ENCODE results near the gene ETV7. TPM values are rescaled to one million over a fixed set of nuclear protein-coding genes. Genes with fewer than 3 reads are reported as not detected.
"Not testable (repeated sequence)": the region's sequence is repeated elsewhere in the genome, so short reads cannot be mapped to it uniquely, and the experiment has no call there.

ETV7 gene
- total RNA-seq, 2 donors from 2014 or later: 2.6 to 5.4 TPM

- peaks cover 5% of the 10 kb centered on the region in 2 donors for H3K4me1 ChIP-seq (ENCODE audit: control insufficient read depth in 1 of 2, low read depth in 2 of 2)
- no peak for DNase-seq (ENCODE audit: low spot score)
Observed at GRCh38 chr6:36418558-36418957, 31.1 kb upstream of the ETV7 start.

GRCh38 chr6:36414481-36414880, 27.0 kb upstream of the ETV7 start:
- Histone ChIP-seq H3K9me3 (no peaks in the 10 kb centered on the region), H3K27me3 (replicated peaks; ENCODE audit: insufficient read depth) (no peaks in the 10 kb centered on the region), H3K4me1 (ENCODE audit: control insufficient read depth in 1 of 2, low read depth in 2 of 2) (no peaks in the 10 kb centered on the region), H3K36me3 (no peaks in the 10 kb centered on the region), H3K4me3 (no peak overlapping the region), H3K27ac (no peak overlapping the region)
- ATAC-seq (ENCODE audit: insufficient number of reproducible peaks, low FRiP score, low read depth) (no peak), DNase-seq (ENCODE audit: low spot score) (no peak)
- TF ChIP-seq CTCF (IDR thresholded peaks at IDR 0.05): no peak

More at GRCh38 chr6:36418558-36418957, 31.1 kb upstream of the ETV7 start:
- Histone ChIP-seq H3K36me3 (no peaks in the 10 kb centered on the region), H3K27me3 (replicated peaks; ENCODE audit: insufficient read depth) (no peaks in the 10 kb centered on the region), H3K4me3 (no peak overlapping the region), H3K9me3 (no peaks in the 10 kb centered on the region), H3K27ac (no peak overlapping the region)
- no peak for ATAC-seq (ENCODE audit: insufficient number of reproducible peaks, low FRiP score, low read depth)
- no peak for TF ChIP-seq CTCF (IDR thresholded peaks at IDR 0.05)

- DNase-seq (ENCODE audit: low spot score): no peak
- H3K27ac ChIP-seq: no peak overlapping the region
- no peaks in the 10 kb centered on the region for H3K4me1 ChIP-seq (ENCODE audit: control insufficient read depth in 1 of 2, low read depth in 2 of 2)
- no peak for ATAC-seq (ENCODE audit: insufficient number of reproducible peaks, low FRiP score, low read depth)
- no peak for TF ChIP-seq CTCF (IDR thresholded peaks at IDR 0.05)
- no peaks in the 10 kb centered on the region for H3K36me3 ChIP-seq
- no peaks in the 10 kb centered on the region for H3K9me3 ChIP-seq
- no peak overlapping the region for H3K4me3 ChIP-seq
- no peaks in the 10 kb centered on the region for H3K27me3 ChIP-seq (replicated peaks; ENCODE audit: insufficient read depth)
Observed at GRCh38 chr6:36413489-36414480, 26.3 kb upstream of the ETV7 start.

- H3K27ac ChIP-seq; H3K36me3 ChIP-seq; ATAC-seq (ENCODE audit: insufficient number of reproducible peaks, low FRiP score, low read depth); H3K9me3 ChIP-seq; DNase-seq (ENCODE audit: low spot score); H3K4me3 ChIP-seq; H3K27me3 ChIP-seq (replicated peaks; ENCODE audit: insufficient read depth); H3K4me1 ChIP-seq (ENCODE audit: control insufficient read depth in 1 of 2, low read depth in 2 of 2): not testable (repeated sequence)
Observed at GRCh38 chr6:36409718-36410117, 22.2 kb upstream of the ETV7 start.

GRCh38 chr6:36404164-36404563, 16.7 kb upstream of the ETV7 start:
- ATAC-seq (ENCODE audit: insufficient number of reproducible peaks, low FRiP score, low read depth) (no peak), DNase-seq (ENCODE audit: low spot score) (no peak)
- no peaks in the 10 kb centered on the region for H3K9me3 ChIP-seq
- no peaks in the 10 kb centered on the region for H3K27me3 ChIP-seq (replicated peaks; ENCODE audit: insufficient read depth)
- no peak overlapping the region for H3K27ac ChIP-seq
- TF ChIP-seq CTCF (IDR thresholded peaks at IDR 0.05): no peak
- H3K4me1 ChIP-seq (ENCODE audit: control insufficient read depth in 1 of 2, low read depth in 2 of 2): no peaks in the 10 kb centered on the region
- no peaks in the 10 kb centered on the region for H3K36me3 ChIP-seq
- H3K4me3 ChIP-seq: no peak overlapping the region
